CD4-positive, alpha-beta memory T cell (primary cell): ENCODE results near the gene SIVA1. TPM values are rescaled to one million over a fixed set of nuclear protein-coding genes. Genes with fewer than 3 reads are reported as not detected.
A peak's percentile ranks its signal among the peaks of the same experiment; 100 is the strongest.

Experiments used
- CTCF ChIA-PET: fragments of 350-600 bp; sonication (Branson Sonifier 250); formaldehyde crosslinking; loops from one replicate; lab custom pipeline; 2021; ENCODE audit warnings: inconsistent platforms; ENCODE audit not compliant: partially characterized antibody; lab: Charles Lee
- POLR2A ChIA-PET: fragments of 350-600 bp; sonication (Branson Sonifier 250); formaldehyde crosslinking; loops from one replicate; lab custom pipeline; 2021; ENCODE audit not compliant: partially characterized antibody; lab: Charles Lee
- DNase-seq, 5 donors: peaks; one replicate each; pipeline versions ENCODE4 v3.0.0 to v3.0.0-alpha.2; 2020 to 2022; ENCODE audit warnings: mixed read lengths in 1 of 5
- H3K27ac ChIP-seq: one replicate; pipeline ENCODE4 v1.7.0; 2013; ENCODE audit warnings: low read depth, low read length
- H3K27me3 ChIP-seq: 2 replicates; pipeline ENCODE4 v1.7.0; 2013; ENCODE audit warnings: mild to moderate bottlenecking, low read length, moderate library complexity; ENCODE audit not compliant: insufficient read depth
- H3K36me3 ChIP-seq: 2 replicates; pipeline ENCODE4 v1.7.0; 2013; ENCODE audit warnings: mild to moderate bottlenecking, low read length, moderate library complexity; ENCODE audit not compliant: insufficient read depth
- H3K4me1 ChIP-seq: 2 replicates; pipeline ENCODE4 v1.7.0; 2013; ENCODE audit warnings: mild to moderate bottlenecking, low read length, moderate library complexity; ENCODE audit not compliant: insufficient read depth
- H3K4me3 ChIP-seq, 2 donors: one replicate each; pipeline ENCODE4 v1.7.0; 2013; ENCODE audit warnings: low read length in 2 of 2, mild to moderate bottlenecking in 1 of 2
- H3K9me3 ChIP-seq, 2 donors: one replicate each; pipeline ENCODE4 v1.7.0; 2013; ENCODE audit warnings: low read length in 2 of 2, control low read depth in 1 of 2; ENCODE audit not compliant: control insufficient read depth in 1 of 2
- H3K27ac Mint-ChIP-seq, 7 donors: one replicate each; pipeline ENCODE4 v1.8.0; 2020 to 2021; ENCODE audit warnings: mixed read lengths in 7 of 7, mild to moderate bottlenecking in 6 of 7, inconsistent platforms in 3 of 7, moderate library complexity in 3 of 7
- H3K27me3 Mint-ChIP-seq, 2 donors: one replicate each; pipeline ENCODE4 v1.8.0; 2020 to 2021; ENCODE audit warnings: mixed read lengths in 2 of 2
- H3K36me3 Mint-ChIP-seq, 2 donors: one replicate each; pipeline ENCODE4 v1.8.0; 2020 to 2021; ENCODE audit warnings: mixed read lengths in 2 of 2, inconsistent platforms in 1 of 2, mild to moderate bottlenecking in 1 of 2
- H3K4me1 Mint-ChIP-seq, 4 donors: one replicate each; pipeline ENCODE4 v1.8.0; 2020 to 2021; ENCODE audit warnings: mixed read lengths in 4 of 4, mild to moderate bottlenecking in 1 of 4
- H3K4me3 Mint-ChIP-seq, 8 donors: one replicate each; pipeline ENCODE4 v1.8.0; 2020 to 2021; ENCODE audit warnings: mixed read lengths in 8 of 8, mild to moderate bottlenecking in 7 of 8, moderate library complexity in 6 of 8, inconsistent platforms in 3 of 8
- H3K9me3 Mint-ChIP-seq, 8 donors: one replicate each; pipeline ENCODE4 v1.8.0; 2020 to 2021; ENCODE audit warnings: mixed read lengths in 8 of 8, mild to moderate bottlenecking in 5 of 8, inconsistent platforms in 3 of 8, moderate library complexity in 1 of 8
- intact Hi-C: fragments of 100-400 bp; cut with micrococcal nuclease; formaldehyde crosslinking; loops from one replicate; pipeline ENCODE4 v1.15.1; 2023
- polyA plus RNA-seq, 2 donors: library from polyadenylated mRNA; unstranded; fragments of 300-500 nt; fragmentation: Illumina TruSeq; gene quantifications; one replicate each; pipeline ENCODE4 v1.2.3, GENCODE V29; 2021
- total RNA-seq, 2 experiments: library from RNA; stranded (reverse); gene quantifications; one replicate each; pipeline ENCODE4 v1.2.3, GENCODE V29; 2021

SIVA1 gene
- total RNA-seq (10 to 100 TPM; 69.3 to 80.2 TPM), polyA plus RNA-seq (100 to 1,000 TPM; 208 to 266 TPM)

GRCh38 chr14:104752735-104753527 is at the start of gene SIVA1:
TSS of gene SIVA1 (plus strand) at chr14:104753147. CDS start at chr14:104753202, 55 bp downstream.
- peaks cover 16 to 41% (median 29%) of the 10 kb centered on the region in 4 donors for H3K4me1 Mint-ChIP-seq
- DNase-seq, result peak; percentile 99
- H3K27me3 Mint-ChIP-seq, result no peaks in the 10 kb centered on the region
- H3K4me1 ChIP-seq, result peaks cover 25% of the 10 kb centered on the region
- POLR2A ChIA-PET, result interaction anchor here (0.6 to 2.8 kb wide), 21 partner anchors 9 to 562 kb away, joined by 3 to 27 read pairs (median 3); partner anchors contain the start of genes ADSS1, AKT1, BRF1 and CDCA4
- peaks cover 0 to 39% of the 10 kb centered on the region in 2 donors for H3K36me3 Mint-ChIP-seq
- H3K27ac ChIP-seq, result peak within 1 kb of the TSS; percentile 79
- no peaks in the 10 kb centered on the region for H3K9me3 ChIP-seq
- peak within 1 kb of the TSS; percentile 91 to 95 (median 94) for H3K27ac Mint-ChIP-seq
- peaks cover 0 to 3% (median 0%) of the 10 kb centered on the region in 8 donors for H3K9me3 Mint-ChIP-seq
- H3K4me3 Mint-ChIP-seq, result peak within 1 kb of the TSS; percentile 88 to 96 (median 92)
- no peaks in the 10 kb centered on the region for H3K27me3 ChIP-seq
- peaks cover 23% of the 10 kb centered on the region for H3K36me3 ChIP-seq
- CTCF ChIA-PET, result interaction anchor here (0.9 to 3.5 kb wide), 8 partner anchors 11 to 87 kb away, joined by 3 to 17 read pairs (median 9); partner anchors contain the start of gene ADSS1
- peak within 1 kb of the TSS; percentile 57 to 93 for H3K4me3 ChIP-seq
- intact Hi-C loops, result loop anchor here (1.0 to 5.0 kb wide), 5 partner anchors 29 to 269 kb away; partner anchors contain the start of genes ADSS1, AKT1, CDCA4 and INF2

GRCh38 chr14:104703269-104703668 is 49.7 kb upstream of the SIVA1 start:
- Mint-ChIP-seq H3K9me3 (no peaks in the 10 kb centered on the region), H3K36me3 (peaks cover 0 to 22% of the 10 kb centered on the region in 2 donors), H3K4me3 (no peak overlapping the region), H3K27ac (no peak overlapping the region), H3K27me3 (no peaks in the 10 kb centered on the region), H3K4me1 (peaks cover 0 to 1% (median 0%) of the 10 kb centered on the region in 4 donors)
- H3K36me3 ChIP-seq, result no peaks in the 10 kb centered on the region
- peaks cover 2% of the 10 kb centered on the region for H3K4me1 ChIP-seq
- CTCF ChIA-PET, result interaction anchor here (5.9 kb wide), 1 partner anchor 37 kb away, joined by 36 read pairs; no protein-coding TSS in a partner anchor
- H3K4me3 ChIP-seq, result no peak overlapping the region
- no peak for DNase-seq
- no peaks in the 10 kb centered on the region for H3K27me3 ChIP-seq
- no peaks in the 10 kb centered on the region for H3K9me3 ChIP-seq
- intact Hi-C loops, result no loop called here
- H3K27ac ChIP-seq, result no peak overlapping the region
- POLR2A ChIA-PET, result no interaction called here

- H3K4me3 ChIP-seq, result no peak overlapping the region
- H3K4me1 ChIP-seq, result peaks cover 5% of the 10 kb centered on the region
- H3K4me1 Mint-ChIP-seq, result peaks cover 1 to 5% (median 3%) of the 10 kb centered on the region in 4 donors
- DNase-seq, result no peak
- ChIA-PET POLR2A (no interaction called here), CTCF (interaction anchor here (5.9 kb wide), 1 partner anchor 38 kb away, joined by 36 read pairs; no protein-coding TSS in a partner anchor)
- no peak overlapping the region for H3K4me3 Mint-ChIP-seq
- intact Hi-C loops, result no loop called here
- H3K9me3 ChIP-seq, result no peaks in the 10 kb centered on the region
- H3K27me3 ChIP-seq, result no peaks in the 10 kb centered on the region
- H3K36me3 Mint-ChIP-seq, result peaks cover 0 to 22% of the 10 kb centered on the region in 2 donors
- H3K27ac ChIP-seq, result no peak overlapping the region
- H3K9me3 Mint-ChIP-seq, result no peaks in the 10 kb centered on the region
- H3K27ac Mint-ChIP-seq, result no peak overlapping the region
- H3K36me3 ChIP-seq, result no peaks in the 10 kb centered on the region
- H3K27me3 Mint-ChIP-seq, result no peaks in the 10 kb centered on the region
Observed at GRCh38 chr14:104704252-104704651, 48.7 kb upstream of the SIVA1 start.

- H3K27ac ChIP-seq, result no peak overlapping the region
- H3K9me3 Mint-ChIP-seq, result no peaks in the 10 kb centered on the region
- H3K9me3 ChIP-seq, result no peaks in the 10 kb centered on the region
- ChIA-PET POLR2A (interaction anchor here (1.6 to 2.5 kb wide), 3 partner anchors 9 to 40 kb away, joined by 4 to 9 read pairs (median 5); no protein-coding TSS in a partner anchor), CTCF (interaction anchor here (1.0 to 5.9 kb wide), 3 partner anchors 11 to 40 kb away, joined by 3 to 36 read pairs (median 5); no protein-coding TSS in a partner anchor)
- H3K27me3 Mint-ChIP-seq, result no peaks in the 10 kb centered on the region
- H3K36me3 Mint-ChIP-seq, result peaks cover 0 to 24% of the 10 kb centered on the region in 2 donors
- intact Hi-C loops, result no loop called here
- no peaks in the 10 kb centered on the region for H3K36me3 ChIP-seq
- H3K4me1 Mint-ChIP-seq, result peaks cover 1 to 5% (median 3%) of the 10 kb centered on the region in 4 donors
- H3K4me3 ChIP-seq, result no peak overlapping the region
- H3K4me1 ChIP-seq, result peaks cover 5% of the 10 kb centered on the region
- no peaks in the 10 kb centered on the region for H3K27me3 ChIP-seq
- H3K27ac Mint-ChIP-seq, result peak overlapping the region in 1 of 7 donors; percentile 41
- no peak overlapping the region for H3K4me3 Mint-ChIP-seq
- no peak for DNase-seq
Observed at GRCh38 chr14:104705340-104706047, 47.5 kb upstream of the SIVA1 start.

- peaks cover 0 to 23% of the 10 kb centered on the region in 2 donors for H3K36me3 Mint-ChIP-seq
- intact Hi-C loops, result no loop called here
- H3K9me3 Mint-ChIP-seq, result no peaks in the 10 kb centered on the region
- ChIA-PET CTCF (interaction anchor here (1.4 to 5.9 kb wide), 3 partner anchors 30 to 45 kb away, joined by 3 to 36 read pairs (median 5); no protein-coding TSS in a partner anchor), POLR2A (interaction anchor here (1.0 to 2.5 kb wide), 6 partner anchors 10 to 41 kb away, joined by 3 to 9 read pairs (median 4); partner anchors contain the start of gene ADSS1)
- H3K27ac ChIP-seq, result no peak overlapping the region
- no peak overlapping the region for H3K27ac Mint-ChIP-seq
- H3K36me3 ChIP-seq, result peaks cover 15% of the 10 kb centered on the region
- no peak overlapping the region for H3K4me3 ChIP-seq
- H3K27me3 ChIP-seq, result no peaks in the 10 kb centered on the region
- no peak for DNase-seq
- peaks cover 1 to 5% (median 3%) of the 10 kb centered on the region in 4 donors for H3K4me1 Mint-ChIP-seq
- H3K4me3 Mint-ChIP-seq, result no peak overlapping the region
- H3K27me3 Mint-ChIP-seq, result no peaks in the 10 kb centered on the region
- peaks cover 5% of the 10 kb centered on the region for H3K4me1 ChIP-seq
- H3K9me3 ChIP-seq, result no peaks in the 10 kb centered on the region
Observed at GRCh38 chr14:104706733-104707607, 46.0 kb upstream of the SIVA1 start.
